HG03565 (cell line): ENCODE data around the gene DDX47.
"Not testable (repeated sequence)": the region's sequence is repeated elsewhere in the genome, so short reads cannot be mapped to it uniquely, and the experiment has no call there.

ENCODE experiments used
- ATAC-seq: cut with Tn5 transposase; IDR thresholded peaks from one replicate; pipeline ENCODE4 v1.9.1; 2021; ENCODE audit warnings: mild to moderate bottlenecking, moderate library complexity; ENCODE audit not compliant: unreplicated experiment

DDX47 gene

DNA sequence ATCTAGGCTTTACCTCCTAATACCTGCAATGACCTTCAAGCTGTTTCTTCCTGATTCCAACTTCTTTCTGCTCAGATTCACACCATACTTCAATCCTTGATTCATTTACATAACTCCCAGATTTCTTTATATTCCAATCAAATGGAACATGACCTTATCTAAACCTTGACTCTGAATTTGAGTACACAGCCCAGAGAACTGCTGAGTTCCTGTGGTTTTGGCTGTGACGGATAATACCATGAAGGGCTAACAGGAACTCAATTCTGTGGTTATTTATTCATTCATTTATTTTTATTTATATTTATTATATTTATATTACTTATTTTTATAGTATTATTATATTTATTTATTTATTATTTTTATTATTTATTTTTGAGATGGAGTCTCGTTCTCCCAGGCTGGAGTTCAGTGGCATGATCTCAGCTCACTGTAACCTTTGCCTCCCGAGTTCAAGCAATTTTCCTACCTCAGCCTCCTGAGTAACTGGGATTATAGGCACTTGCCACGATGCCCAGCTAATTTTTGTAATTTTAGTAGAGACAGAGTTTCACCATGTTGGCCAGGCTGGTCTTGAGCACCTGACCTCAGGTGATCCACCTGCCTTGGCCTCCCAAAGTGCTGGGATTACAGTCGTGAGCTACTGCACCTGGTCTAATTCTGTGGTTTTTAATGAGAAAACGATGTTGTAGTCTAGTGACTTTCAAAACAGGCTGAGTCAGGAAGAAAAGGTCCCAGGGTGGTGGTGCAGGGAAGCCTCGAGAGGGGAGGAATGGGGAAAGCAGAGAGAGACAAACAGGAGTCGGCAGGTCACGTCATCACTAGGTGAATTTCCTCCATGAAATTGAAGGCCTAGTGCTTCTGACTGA, 16.0 kb upstream of the DDX47 start:
- ATAC-seq: no peak

DNA sequence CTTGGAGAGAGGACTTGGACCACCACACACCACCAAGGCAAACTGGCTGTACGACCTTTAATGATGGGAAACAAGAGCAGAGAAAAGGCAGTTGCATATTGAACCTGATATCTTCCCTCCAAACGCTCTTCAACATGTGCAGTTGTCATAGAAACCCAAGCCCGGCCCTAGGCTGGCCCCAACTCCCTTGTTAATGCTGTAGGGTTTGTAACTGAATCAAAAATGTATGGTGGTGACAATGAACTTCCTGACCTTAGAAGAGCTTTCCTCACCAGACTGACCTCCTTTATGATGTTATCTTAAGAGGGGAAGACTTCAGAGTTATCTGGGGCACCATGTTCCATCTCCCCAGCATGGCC, 15.4 kb upstream of the DDX47 start:
- no peak for ATAC-seq

DNA sequence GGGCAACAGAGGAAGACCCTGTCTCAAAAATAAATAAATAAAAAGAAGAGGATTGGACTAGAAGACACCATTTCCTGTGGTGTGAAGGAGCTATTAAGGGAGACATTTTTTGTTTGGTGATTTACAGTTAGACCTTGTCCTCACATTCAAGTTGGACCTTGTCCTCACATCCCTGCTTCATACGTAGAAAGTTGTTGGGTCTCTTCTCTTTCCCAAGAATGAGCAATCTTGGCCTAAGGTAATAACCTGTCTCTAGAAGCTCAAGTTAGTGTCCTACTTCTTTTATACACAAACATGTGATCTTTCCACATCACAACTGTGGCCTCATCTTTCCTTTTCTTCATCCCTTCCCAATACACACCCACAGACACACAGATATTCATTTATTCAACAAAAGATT, 14.7 kb upstream of the DDX47 start:
- no peak for ATAC-seq

GRCh38 chr12:12799163-12799920, 13.8 kb upstream of the DDX47 start:
- ATAC-seq: no peak

DNA sequence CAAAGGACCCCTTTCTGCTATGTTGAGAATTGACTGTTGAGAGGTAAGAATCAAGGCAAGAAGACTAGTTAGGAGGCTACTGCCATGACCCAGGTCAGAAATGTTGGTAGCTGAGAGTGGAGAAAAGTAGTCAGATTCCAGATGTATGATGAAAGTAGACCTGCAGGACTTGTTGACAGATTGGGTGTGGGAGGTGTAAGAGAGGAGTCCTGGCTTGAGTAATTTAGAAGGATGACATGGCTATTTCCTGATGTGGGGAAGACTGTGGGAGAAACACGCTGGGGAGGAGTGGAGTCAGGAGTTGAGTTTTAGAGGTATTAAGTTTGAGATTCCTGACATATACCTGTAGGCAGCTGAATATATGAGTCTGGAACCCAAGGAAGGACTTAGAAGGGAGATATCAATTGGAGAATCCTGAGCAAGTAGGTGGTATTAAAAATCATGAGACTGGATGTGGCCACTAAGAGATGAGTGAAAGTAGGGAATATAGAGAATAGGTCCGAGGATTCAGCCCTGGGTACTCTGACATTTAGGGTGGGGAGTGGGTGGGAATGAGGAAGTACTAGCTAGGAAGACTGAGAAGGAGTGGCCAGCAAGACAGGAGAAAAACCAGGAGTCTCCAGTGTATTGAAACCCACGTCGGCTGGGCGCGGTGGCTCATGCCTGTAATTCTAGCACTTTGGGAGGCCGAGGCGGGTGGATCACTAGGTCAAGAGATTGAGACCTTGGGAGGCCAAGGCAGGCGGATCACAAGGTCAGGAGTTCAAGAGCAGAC, 12.6 kb upstream of the DDX47 start:
- no peak for ATAC-seq

GRCh38 chr12:12801656-12802055, 11.5 kb upstream of the DDX47 start:
- ATAC-seq: not testable (repeated sequence)

- peak; percentile 81 for ATAC-seq
These were observed 10.0 kb upstream of the DDX47 start for GRCh38 chr12:12803186-12803585.

- no peak for ATAC-seq
These were observed 9.1 kb upstream of the DDX47 start for GRCh38 chr12:12804011-12804410.

GRCh38 chr12:12804432-12804886, 8.7 kb upstream of the DDX47 start:
- ATAC-seq: no peak

DNA sequence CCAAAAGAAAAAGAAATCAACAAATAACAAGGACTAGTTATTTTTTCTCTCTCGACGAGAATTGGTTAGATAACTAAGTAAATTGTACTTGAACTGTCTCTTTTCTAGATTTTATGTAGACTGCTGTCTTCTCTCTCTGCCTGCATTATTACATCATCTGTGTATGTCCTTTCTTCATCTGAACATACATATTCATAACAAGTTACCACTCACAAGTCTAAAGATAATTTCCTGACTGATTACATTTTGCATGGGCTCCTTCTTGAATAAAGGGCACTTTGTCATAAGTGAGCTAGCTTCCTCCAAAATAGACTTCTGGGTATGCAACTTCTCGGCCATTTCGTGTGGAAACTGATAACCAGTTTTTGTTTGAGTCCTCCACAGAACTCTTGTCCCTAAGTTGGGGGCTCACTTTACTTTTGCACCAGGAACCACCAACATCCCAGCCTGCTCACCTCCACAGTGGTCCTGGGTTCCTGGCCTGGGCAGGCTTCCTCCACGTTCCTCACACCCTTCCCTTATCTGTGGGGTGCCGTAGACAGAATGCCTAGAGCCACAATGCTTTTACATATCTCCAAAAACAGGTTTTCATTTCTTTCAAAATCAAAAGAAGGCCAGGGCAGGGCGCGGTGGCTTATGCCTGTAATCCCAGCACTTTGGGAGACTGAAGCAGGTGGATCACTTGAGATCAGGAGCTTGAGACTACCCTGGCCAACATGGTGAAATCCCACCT, 6.2 kb upstream of the DDX47 start:
- ATAC-seq: no peak

DNA sequence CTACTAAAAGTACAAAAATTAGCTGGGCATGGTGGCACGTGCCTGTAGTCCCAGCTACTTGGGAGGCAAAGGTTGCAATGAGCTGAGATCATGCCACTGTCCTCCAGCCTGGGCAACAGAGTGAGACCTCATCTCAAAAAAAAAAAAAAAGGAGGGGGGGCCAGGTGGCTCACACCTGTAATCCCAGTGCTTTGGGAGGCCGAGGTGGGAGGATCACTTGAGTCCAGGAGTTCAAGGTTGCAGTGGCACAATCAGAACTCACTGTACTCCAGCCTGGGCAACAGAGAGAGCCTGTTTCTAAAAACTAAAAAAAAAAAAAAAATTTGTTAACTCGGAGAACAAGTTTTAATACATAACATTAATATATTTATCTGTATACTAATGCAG, 5.6 kb upstream of the DDX47 start:
- not testable (repeated sequence) for ATAC-seq

DNA sequence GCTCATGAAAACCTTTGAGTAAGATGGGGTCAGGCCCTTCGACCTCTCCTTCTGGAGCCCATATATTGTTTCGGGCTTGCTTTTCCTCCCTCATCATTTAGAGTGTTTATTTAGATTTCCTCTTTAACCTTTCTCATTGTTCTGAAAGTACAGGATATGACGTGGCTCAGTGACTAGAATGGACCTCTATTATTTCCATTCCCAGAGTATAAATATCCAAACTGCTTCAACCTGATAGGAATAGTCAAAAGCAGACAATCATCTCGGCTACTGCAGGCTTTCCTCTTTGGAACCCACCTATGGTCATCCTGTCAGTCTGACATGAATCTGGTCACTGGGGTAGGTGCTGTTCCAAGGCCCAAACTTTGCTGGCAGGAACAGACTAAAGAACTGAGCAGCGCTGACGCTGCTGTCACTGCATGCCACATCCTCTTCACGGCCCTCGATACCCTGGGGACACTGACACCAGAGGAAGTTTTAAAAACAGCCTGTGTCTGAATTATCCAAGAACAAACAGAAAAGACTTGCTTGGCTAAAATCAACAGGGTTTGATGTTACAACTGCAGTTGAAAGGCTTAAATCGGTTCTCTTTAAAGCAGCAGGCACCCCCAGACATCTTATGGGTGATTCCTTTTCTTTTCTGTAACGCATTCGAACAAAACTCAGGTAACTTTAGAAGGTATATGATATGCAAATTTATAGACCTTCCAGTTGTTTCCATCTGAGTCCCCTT, 5.0 kb upstream of the DDX47 start:
- ATAC-seq: peak; percentile 45

- no peak for ATAC-seq
These were observed 2.6 kb upstream of the DDX47 start for GRCh38 chr12:12810553-12811021.

- no peak for ATAC-seq
These were observed 1.8 kb upstream of the DDX47 start for GRCh38 chr12:12811343-12811742.

DNA sequence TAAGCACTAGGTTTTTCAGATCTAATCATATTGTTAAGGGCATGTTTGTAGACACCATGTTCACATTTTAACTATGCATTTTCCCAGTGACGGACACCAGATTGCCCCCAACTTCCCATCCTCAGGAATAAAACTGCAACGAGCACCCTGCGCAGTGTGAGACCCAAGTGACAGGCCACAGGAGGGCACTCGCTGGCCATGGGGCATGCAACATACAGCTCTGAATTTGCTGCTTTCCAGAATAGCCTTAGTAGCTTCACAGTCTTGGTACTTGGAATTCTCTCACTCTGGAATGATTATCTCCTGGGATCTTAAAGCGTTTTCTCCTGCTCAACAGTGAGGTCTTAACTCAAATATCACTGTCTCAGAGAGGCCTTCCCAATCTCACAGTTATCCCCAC, 972 bp upstream of the DDX47 start:
- ATAC-seq: no peak

- ATAC-seq: no peak
These were observed 477 bp upstream of the DDX47 start for GRCh38 chr12:12812618-12813119.

- ATAC-seq: peak; percentile 26
These were observed 4.5 kb downstream of the DDX47 start for GRCh38 chr12:12817616-12818015.

GRCh38 chr12:12818701-12819100, 5.6 kb downstream of the DDX47 start:
- ATAC-seq: no peak

GRCh38 chr12:12819221-12819620, 6.1 kb downstream of the DDX47 start:
- ATAC-seq: no peak
